ENCODE data around the gene CLEC20A.

The CLEC20A gene

DNA sequence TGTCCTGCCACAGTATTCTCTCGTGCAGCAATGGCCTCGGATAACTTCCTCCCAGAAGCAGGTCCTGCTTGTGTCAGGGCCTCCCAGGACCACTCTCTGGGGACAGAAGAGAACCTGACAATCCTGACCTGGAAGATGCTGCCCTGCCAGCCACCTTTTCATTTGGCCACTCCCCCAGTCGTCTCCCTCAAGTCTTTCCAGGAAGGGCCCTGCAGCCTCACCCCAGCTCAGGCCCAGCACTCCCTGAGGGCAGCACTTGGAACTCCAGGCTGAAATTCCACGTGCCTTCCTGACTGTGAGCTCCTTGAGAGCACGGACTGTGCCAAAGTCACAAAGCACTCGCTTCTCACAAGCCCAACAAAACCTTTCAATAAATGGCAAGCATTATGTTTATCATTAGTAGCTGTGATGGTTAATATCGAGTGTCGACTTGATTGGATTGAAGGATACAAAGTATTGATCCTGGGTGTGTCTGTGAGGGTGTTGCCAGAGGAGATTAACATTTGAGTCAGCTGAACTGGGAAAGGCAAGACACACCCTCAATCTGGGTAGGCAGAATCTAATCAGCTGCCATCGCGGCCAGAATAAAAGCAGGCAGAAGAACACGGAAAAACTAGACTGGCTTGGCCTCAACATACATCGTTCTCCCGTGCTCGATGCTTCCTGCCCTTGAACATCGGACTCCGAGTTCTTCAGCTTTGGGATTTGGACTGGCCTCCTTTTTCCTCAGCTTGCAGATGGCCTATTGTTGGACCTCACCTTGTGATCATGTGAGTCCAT lies 2.3 kb upstream of the CLEC20A start:
- DNase-seq = no peak

- no peak for DNase-seq
These were observed 1.2 kb upstream of the CLEC20A start for GRCh38 chr1:178497903-178498478.

DNA sequence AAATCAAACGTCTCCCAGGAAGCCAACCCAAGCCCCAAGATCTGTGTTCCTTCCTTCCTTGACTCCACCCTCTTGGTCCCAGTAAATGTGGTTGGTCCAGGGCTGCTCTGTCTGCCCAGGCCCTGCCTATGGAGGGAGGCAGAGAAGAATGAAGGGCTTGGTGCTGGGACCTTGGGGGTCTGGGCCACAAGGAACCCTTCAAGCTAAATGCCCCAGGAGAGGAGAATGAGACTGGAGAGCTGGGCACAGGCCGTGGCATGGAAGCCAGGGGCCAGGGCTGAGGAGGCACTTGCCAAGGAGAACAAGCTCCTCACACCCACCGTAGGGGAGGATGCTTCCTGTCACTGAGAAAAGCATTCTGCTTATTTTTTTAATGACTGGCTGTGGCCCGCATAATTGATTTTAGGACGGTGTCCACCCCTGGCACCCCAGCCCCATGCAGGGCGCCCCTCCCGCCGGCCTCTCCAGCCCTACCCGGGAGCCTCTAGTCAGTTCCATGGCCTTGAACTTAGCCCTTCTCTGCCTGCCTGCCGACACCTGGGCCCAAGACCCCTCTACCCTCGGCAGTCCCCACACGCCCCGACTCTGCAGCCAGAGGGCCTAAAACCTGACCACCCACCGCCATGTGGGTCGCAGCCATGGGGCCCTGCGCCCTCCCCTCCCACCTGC lies 889 bp downstream of the CLEC20A start:
- DNase-seq = no peak

GRCh38 chr1:178495158-178495557 lies 1.6 kb downstream of the CLEC20A start:
- DNase-seq = no peak

- DNase-seq = no peak
These were observed 2.2 kb downstream of the CLEC20A start for GRCh38 chr1:178494569-178494971.

GRCh38 chr1:178493301-178493741 lies 3.4 kb downstream of the CLEC20A start:
- no peak for DNase-seq

GRCh38 chr1:178492341-178492740 lies 4.4 kb downstream of the CLEC20A start:
- no peak for DNase-seq

DNA sequence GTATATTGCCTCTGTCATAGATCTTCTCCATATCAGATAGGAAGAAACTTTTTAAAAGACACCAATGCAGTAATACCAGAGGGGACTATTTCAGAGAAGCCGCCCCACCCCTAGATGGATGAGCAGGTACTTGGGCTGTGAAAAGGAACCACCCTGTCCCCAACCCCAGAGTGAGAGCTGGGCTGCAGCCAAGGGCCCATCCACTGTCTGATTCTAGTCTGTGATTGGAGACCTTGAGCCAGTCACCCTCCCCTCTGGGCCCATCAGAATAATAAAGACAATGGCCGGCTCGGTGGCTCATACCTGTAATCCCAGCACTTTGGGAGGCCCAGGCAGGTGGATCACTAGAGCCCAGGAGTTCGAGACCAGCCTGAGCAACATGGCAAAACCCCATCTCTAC lies 5.0 kb downstream of the CLEC20A start:
- DNase-seq = no peak

DNA sequence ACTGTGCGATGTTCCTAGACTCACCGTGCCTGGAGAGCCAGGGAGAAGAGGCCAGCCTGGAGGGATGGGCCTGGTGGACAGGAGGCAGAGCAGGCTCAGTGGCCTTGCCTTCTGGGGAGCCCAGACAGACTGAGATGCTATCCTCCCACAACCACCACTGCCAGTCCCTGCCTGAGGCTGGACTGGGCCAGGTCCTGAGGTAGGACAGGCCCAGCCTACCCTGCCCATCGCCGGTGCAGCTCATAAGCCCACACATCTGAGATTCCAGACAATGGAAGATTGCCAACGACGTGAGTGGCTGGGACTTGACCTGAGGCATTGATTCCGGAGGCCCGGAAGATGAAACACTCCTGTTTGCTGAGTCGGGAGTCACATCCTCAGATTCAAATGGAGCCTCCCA lies 5.8 kb downstream of the CLEC20A start:
- no peak for DNase-seq

DNA sequence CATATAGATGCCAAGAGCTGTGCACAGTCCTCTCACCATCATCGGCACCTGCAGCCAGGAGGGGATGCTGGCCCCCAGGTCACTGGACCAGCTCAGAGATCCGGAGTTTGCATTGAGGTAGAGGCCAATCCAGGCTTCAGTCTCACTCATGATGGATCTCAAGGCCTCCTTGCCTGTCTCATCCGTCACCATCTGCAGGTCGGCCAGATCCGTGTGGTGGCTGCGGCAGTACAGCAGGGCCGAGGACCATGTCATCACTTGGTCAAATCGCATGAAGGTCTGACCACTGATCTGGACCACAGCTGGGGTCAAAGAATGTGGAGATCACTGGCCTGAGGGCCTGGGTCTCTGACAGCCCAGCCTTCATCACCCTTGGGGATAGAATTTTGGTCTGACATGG lies 6.6 kb downstream of the CLEC20A start:
- no peak for DNase-seq

- DNase-seq = no peak
These were observed 7.4 kb downstream of the CLEC20A start for GRCh38 chr1:178489399-178489798.

GRCh38 chr1:178488393-178488792 lies 8.4 kb downstream of the CLEC20A start:
- DNase-seq = no peak

- no peak for DNase-seq
These were observed 9.6 kb downstream of the CLEC20A start for GRCh38 chr1:178487070-178487615.

- DNase-seq = no peak
These were observed 10.4 kb downstream of the CLEC20A start for GRCh38 chr1:178486100-178487069.

- no peak for DNase-seq
These were observed 11.2 kb downstream of the CLEC20A start for GRCh38 chr1:178485541-178485981.

DNA sequence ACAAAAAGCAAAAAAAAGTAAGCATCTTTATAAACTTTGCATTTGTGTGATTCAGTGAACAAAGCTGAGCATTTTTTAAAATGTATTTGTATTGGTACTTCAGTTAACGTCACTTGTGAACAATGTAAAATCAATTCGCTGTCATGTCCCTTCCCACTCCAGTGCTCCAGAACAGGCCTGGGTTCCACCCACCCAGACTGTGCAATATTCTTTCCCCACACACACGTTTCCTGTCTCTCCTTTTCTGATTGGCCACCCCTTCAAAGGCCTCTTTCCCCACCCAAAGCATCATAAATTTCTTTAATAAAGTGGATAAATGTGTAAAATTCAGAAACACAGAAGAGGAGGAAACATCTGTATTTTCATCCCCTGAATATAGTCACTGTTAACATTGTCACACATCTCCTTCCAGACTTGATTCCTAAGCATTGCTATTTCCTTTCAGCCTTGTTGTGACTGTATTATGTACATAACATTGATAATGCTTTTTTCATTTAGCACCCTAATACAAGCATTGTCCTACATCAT lies 12.0 kb downstream of the CLEC20A start:
- no peak for DNase-seq

DNA sequence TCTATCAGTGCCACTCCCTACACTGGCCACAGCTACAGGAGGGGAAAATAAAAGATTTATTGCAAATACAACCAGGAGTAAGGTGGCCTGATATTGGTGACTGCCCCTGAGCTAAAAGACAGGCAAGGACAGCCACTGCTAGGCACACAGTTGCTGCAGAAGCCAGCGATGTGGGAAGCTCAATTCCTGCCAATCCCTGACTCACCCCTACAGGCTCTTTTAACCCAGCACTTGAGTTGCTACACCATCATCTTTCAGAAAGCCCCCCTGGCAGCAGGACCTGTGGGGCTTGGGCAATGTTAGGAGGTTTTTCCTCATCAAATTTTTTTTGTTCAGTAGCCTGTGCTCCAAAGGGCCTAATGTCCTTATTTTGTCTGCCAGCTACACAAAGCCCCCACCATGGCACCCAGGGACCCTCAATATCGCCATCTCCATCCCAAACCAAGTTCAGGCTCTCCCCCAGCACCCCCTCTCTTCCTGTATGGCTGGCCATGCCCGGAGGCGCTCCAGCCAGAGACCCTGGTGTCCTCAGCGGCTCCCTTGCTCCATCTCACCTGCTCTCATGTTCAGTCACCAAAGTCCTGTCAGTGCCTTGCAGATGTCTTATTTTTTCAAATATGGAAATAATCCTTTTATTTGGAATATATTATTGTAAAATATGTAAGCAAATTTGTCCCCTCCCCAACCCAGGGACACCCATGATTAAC lies 13.4 kb downstream of the CLEC20A start:
- no peak for DNase-seq

- no peak for DNase-seq
These were observed 18.9 kb downstream of the CLEC20A start for GRCh38 chr1:178477841-178478240.

DNA sequence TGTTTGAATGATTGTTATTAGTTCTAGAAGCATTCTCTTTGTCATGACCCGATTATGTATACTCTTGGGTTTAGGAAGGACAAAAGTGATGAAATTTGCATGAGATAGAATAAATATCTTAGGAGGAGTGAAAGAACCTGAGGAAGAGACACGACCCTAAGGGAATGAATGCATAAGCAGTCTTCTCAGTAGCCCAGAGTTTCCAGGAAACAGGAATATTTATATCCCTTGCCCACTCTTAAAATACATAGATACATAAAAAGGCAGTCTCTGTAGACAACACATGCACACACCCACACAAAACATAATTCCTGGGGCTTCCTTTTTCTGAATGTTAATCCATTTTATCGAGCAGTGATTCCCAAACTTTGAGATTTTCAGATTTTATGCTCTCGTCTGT lies 19.4 kb downstream of the CLEC20A start:
- no peak for DNase-seq

GRCh38 chr1:178472531-178472930 lies 24.2 kb downstream of the CLEC20A start:
- DNase-seq = no peak

DNA sequence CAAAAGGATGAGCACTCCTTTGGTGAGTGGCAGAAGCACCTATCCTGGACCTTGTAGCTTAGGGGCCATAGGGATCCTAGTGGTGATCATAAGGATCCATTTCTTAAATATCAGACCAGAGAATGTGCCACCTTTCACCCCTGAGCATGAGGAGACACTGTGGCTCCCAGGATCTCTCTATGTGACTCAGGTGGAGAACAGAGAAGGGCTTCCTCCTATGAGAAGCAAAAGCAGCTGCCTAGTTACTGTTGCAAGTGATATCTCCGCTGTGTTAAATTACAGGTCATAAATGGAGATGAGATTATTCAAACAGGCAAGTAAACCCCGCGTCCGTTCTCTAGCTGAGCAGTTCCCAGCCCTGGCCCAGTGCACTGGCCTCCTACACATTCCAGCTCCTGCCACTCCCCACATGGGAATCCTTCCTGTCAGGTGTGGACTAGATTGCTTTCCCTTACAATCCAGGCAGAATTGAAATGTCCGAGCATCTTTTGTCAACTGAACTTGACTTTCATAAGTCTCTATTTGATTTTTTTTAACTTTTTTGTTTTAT lies 26.3 kb downstream of the CLEC20A start:
- peak; percentile 44 for DNase-seq

Measured in NCI-H69 (cell line).